SJSA1 (cell line): Measurements from ENCODE around the gene AUH. TPM values are rescaled to one million over a fixed set of nuclear protein-coding genes. Genes with fewer than 3 reads are reported as not detected.

Source experiments
- DNase-seq, 2 experiments: peaks; one replicate each; pipeline ENCODE4 v3.0.0-alpha.2; 2015 to 2020; ENCODE audit warnings: low spot score in 2 of 2, low read depth in 1 of 2
- H3K27ac ChIP-seq: fragments of 250-450 bp; sonication (Bioruptor Pico); 2 replicates; pipeline ENCODE4 v1.5.1; 2020; ENCODE audit warnings: mild to moderate bottlenecking, moderate library complexity
- H3K27me3 ChIP-seq: fragments of 250-450 bp; sonication (Bioruptor Pico); replicated peaks from 2 replicates; pipeline ENCODE4 v1.5.1; 2020; ENCODE audit warnings: mild to moderate bottlenecking, moderate library complexity
- H3K36me3 ChIP-seq: fragments of 250-450 bp; sonication (Bioruptor Pico); 2 replicates; pipeline ENCODE4 v1.5.1; 2020; ENCODE audit warnings: mild to moderate bottlenecking
- H3K4me1 ChIP-seq: fragments of 250-450 bp; sonication (Bioruptor Pico); replicated peaks from 2 replicates; pipeline ENCODE4 v1.6.1; 2021; ENCODE audit warnings: mild to moderate bottlenecking
- H3K4me3 ChIP-seq: fragments of 250-450 bp; sonication (Bioruptor Pico); 2 replicates; pipeline ENCODE4 v1.5.1; 2020; ENCODE audit warnings: mild to moderate bottlenecking
- H3K9me3 ChIP-seq: fragments of 250-450 bp; sonication (Bioruptor Pico); replicated peaks from 2 replicates; pipeline ENCODE4 v1.5.1; 2020; ENCODE audit warnings: mild to moderate bottlenecking
- total RNA-seq: library from RNA; depleted of rRNA; stranded (reverse); fragments of >200 nt; shearing (Covaris generic); gene quantifications from 2 replicates; pipeline ENCODE4 v1.2.3, GENCODE V29; 2014

Gene AUH
- total RNA-seq, 1 experiment from 2014 or later: 15.3 TPM

GRCh38 chr9:91285729-91286353 lies 75.9 kb downstream of the AUH start:
- H3K27me3 ChIP-seq: no peaks in the 10 kb centered on the region
- DNase-seq: no peak
- H3K4me1 ChIP-seq: no peaks in the 10 kb centered on the region
- H3K27ac ChIP-seq: no peak overlapping the region
- no peaks in the 10 kb centered on the region for H3K9me3 ChIP-seq
- no peak overlapping the region for H3K4me3 ChIP-seq
- no peaks in the 10 kb centered on the region for H3K36me3 ChIP-seq

GRCh38 chr9:91282292-91282691 lies 79.4 kb downstream of the AUH start:
- Histone ChIP-seq H3K9me3 (no peaks in the 10 kb centered on the region), H3K36me3 (no peaks in the 10 kb centered on the region), H3K27me3 (no peaks in the 10 kb centered on the region), H3K27ac (no peak overlapping the region), H3K4me3 (no peak overlapping the region), H3K4me1 (no peaks in the 10 kb centered on the region)
- no peak for DNase-seq

GRCh38 chr9:91279296-91280204 lies 82.2 kb downstream of the AUH start:
- Histone ChIP-seq H3K4me3 (no peak overlapping the region), H3K36me3 (no peaks in the 10 kb centered on the region), H3K27ac (no peak overlapping the region), H3K9me3 (no peaks in the 10 kb centered on the region), H3K4me1 (no peaks in the 10 kb centered on the region), H3K27me3 (no peaks in the 10 kb centered on the region)
- no peak for DNase-seq

GRCh38 chr9:91276513-91276912 lies 85.2 kb downstream of the AUH start:
- Histone ChIP-seq H3K4me3 (no peak overlapping the region), H3K27me3 (no peaks in the 10 kb centered on the region), H3K36me3 (no peaks in the 10 kb centered on the region), H3K27ac (no peak overlapping the region), H3K4me1 (no peaks in the 10 kb centered on the region), H3K9me3 (no peaks in the 10 kb centered on the region)
- DNase-seq: no peak

GRCh38 chr9:91275655-91276054 lies 86.1 kb downstream of the AUH start:
- Histone ChIP-seq H3K27me3 (no peaks in the 10 kb centered on the region), H3K4me3 (no peak overlapping the region), H3K27ac (no peak overlapping the region), H3K9me3 (no peaks in the 10 kb centered on the region), H3K4me1 (no peaks in the 10 kb centered on the region), H3K36me3 (no peaks in the 10 kb centered on the region)
- DNase-seq: no peak

GRCh38 chr9:91274949-91275492 lies 86.7 kb downstream of the AUH start:
- Histone ChIP-seq H3K27ac (no peak overlapping the region), H3K9me3 (no peaks in the 10 kb centered on the region), H3K27me3 (no peaks in the 10 kb centered on the region), H3K4me3 (no peak overlapping the region), H3K4me1 (no peaks in the 10 kb centered on the region), H3K36me3 (no peaks in the 10 kb centered on the region)
- no peak for DNase-seq

GRCh38 chr9:91273853-91274552 lies 87.7 kb downstream of the AUH start:
- Histone ChIP-seq H3K27ac (no peak overlapping the region), H3K27me3 (no peaks in the 10 kb centered on the region), H3K36me3 (no peaks in the 10 kb centered on the region), H3K9me3 (no peaks in the 10 kb centered on the region), H3K4me1 (no peaks in the 10 kb centered on the region), H3K4me3 (no peak overlapping the region)
- DNase-seq: no peak

GRCh38 chr9:91271156-91271555 lies 90.6 kb downstream of the AUH start:
- H3K4me3 ChIP-seq: no peak overlapping the region
- no peaks in the 10 kb centered on the region for H3K27me3 ChIP-seq
- no peak for DNase-seq
- H3K4me1 ChIP-seq: no peaks in the 10 kb centered on the region
- no peak overlapping the region for H3K27ac ChIP-seq
- H3K9me3 ChIP-seq: no peaks in the 10 kb centered on the region
- H3K36me3 ChIP-seq: no peaks in the 10 kb centered on the region

GRCh38 chr9:91269907-91270491 lies 91.7 kb downstream of the AUH start:
- Histone ChIP-seq H3K9me3 (no peaks in the 10 kb centered on the region), H3K27me3 (no peaks in the 10 kb centered on the region), H3K4me3 (no peak overlapping the region), H3K4me1 (no peaks in the 10 kb centered on the region), H3K27ac (no peak overlapping the region), H3K36me3 (no peaks in the 10 kb centered on the region)
- DNase-seq: no peak

- Histone ChIP-seq H3K27me3 (no peaks in the 10 kb centered on the region), H3K4me1 (no peaks in the 10 kb centered on the region), H3K4me3 (no peak overlapping the region), H3K36me3 (no peaks in the 10 kb centered on the region), H3K27ac (no peak overlapping the region), H3K9me3 (no peaks in the 10 kb centered on the region)
- DNase-seq: no peak
Observed at GRCh38 chr9:91266448-91266847, 95.3 kb downstream of the AUH start.

- DNase-seq: no peak
- no peaks in the 10 kb centered on the region for H3K9me3 ChIP-seq
- H3K4me1 ChIP-seq: no peaks in the 10 kb centered on the region
- H3K36me3 ChIP-seq: no peaks in the 10 kb centered on the region
- H3K27ac ChIP-seq: no peak overlapping the region
- H3K27me3 ChIP-seq: no peaks in the 10 kb centered on the region
- no peak overlapping the region for H3K4me3 ChIP-seq
Observed at GRCh38 chr9:91265514-91265913, 96.2 kb downstream of the AUH start.

- H3K36me3 ChIP-seq: no peaks in the 10 kb centered on the region
- DNase-seq: no peak
Observed at GRCh38 chr9:91261417-91261816, 100.3 kb downstream of the AUH start.

GRCh38 chr9:91259162-91259561 lies 102.6 kb downstream of the AUH start:
- no peak for DNase-seq
- H3K9me3 ChIP-seq: no peaks in the 10 kb centered on the region
- no peaks in the 10 kb centered on the region for H3K27me3 ChIP-seq
- no peak overlapping the region for H3K4me3 ChIP-seq
- peaks cover 10% of the 10 kb centered on the region; the same call in 1 of the 2 replicates for H3K4me1 ChIP-seq
- no peaks in the 10 kb centered on the region for H3K36me3 ChIP-seq
- no peak overlapping the region for H3K27ac ChIP-seq

More at GRCh38 chr9:91261417-91261816, 100.3 kb downstream of the AUH start:
- no peak overlapping the region for H3K4me3 ChIP-seq
- H3K9me3 ChIP-seq: no peaks in the 10 kb centered on the region
- no peak overlapping the region for H3K27ac ChIP-seq
- no peaks in the 10 kb centered on the region for H3K27me3 ChIP-seq
- H3K4me1 ChIP-seq: no peaks in the 10 kb centered on the region
